Renal pelvis (tissue), 4 donors: Measurements from ENCODE around the gene IRF2BP2. TPM values are rescaled to one million over a fixed set of nuclear protein-coding genes. Genes with fewer than 3 reads are reported as not detected.

Experiments used
- DNase-seq: peaks from one replicate; pipeline ENCODE4 v3.0.0-alpha.2; 2013
- polyA plus RNA-seq, 3 donors: library from polyadenylated mRNA; unstranded; fragments of 120-200 nt; gene quantifications; one replicate each; pipeline ENCODE4 v1.2.1, GENCODE V29; 2013; ENCODE audit not compliant: insufficient read length in 3 of 3

Gene IRF2BP2
- polyA plus RNA-seq, 3 donors: 151 to 170 (median 167) TPM

DNA sequence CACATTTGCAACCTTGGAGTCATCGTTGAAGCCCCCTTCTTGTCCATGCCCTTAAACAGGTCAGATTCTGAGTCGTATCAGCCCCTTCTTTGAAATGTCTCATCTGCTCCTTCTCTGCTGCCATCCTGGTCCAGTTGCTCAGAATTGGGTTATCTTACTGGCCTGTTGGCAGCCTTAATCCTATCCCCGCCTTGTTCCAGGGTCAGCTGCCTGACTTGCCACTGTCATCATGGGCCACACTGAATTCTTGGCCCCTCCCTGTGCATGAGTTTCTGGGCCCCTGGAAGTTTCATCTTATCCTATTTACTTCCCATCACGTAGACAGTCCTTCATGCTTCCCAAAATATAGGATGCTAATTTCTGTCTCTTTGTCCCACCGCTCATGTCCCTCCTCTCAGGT is 23.7 kb downstream of the IRF2BP2 start:
- DNase-seq: no peak

DNA sequence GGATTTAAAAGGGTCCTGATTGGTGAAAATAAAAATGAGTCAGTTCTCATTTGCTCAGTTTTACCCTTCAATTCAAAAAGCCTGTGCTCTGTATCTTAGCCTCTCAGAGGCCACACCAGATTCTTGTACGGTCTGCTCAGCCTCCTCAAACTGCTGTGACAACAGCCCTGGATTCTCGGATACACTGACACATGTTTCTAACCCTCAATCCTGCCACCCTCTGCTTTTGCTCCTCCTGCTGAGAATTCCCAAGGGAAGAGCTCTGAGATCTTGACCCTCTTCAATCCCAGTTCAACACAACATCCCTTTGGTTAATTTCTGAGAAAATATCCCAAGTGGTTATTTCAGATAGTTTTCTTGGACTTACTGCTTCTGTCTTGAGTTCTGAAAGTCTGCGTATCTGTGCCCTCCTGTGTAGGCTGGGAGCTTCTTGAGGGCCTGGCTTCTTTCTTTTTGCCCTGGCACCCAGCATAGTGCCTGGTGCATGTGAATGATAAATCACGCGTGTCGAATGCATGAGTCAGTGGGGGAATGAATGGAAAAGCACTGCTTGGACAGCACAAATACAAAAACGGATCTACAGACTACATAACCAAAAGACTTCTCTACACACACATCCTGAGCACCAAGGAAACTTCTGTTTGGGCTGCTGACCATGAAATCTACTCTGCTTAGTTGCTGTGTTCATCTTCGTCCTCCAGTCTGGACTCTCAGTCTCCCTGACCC is 24.5 kb downstream of the IRF2BP2 start:
- DNase-seq: no peak

- no peak for DNase-seq
These were observed 25.1 kb downstream of the IRF2BP2 start for GRCh38 chr1:234584926-234585325.

DNA sequence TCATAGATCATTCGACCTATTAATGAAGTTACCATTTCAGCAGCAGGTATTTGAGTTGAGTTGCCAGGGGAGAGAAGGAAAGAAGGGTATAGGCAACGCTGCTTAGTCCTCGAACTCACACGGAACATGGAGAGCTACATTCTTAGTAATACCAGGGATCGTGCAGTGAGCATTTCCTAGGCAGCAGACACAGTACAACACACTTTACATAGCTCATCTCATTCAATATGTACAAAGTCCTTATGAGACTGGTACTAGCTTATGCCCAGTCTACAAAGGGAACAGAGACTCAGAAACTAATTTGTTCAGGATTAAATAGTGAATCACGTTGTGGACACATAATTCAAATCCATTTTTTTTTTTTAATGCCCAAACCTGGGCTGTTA is 25.6 kb downstream of the IRF2BP2 start:
- no peak for DNase-seq

GRCh38 chr1:234583755-234584419 is 26.1 kb downstream of the IRF2BP2 start:
- DNase-seq: no peak

DNA sequence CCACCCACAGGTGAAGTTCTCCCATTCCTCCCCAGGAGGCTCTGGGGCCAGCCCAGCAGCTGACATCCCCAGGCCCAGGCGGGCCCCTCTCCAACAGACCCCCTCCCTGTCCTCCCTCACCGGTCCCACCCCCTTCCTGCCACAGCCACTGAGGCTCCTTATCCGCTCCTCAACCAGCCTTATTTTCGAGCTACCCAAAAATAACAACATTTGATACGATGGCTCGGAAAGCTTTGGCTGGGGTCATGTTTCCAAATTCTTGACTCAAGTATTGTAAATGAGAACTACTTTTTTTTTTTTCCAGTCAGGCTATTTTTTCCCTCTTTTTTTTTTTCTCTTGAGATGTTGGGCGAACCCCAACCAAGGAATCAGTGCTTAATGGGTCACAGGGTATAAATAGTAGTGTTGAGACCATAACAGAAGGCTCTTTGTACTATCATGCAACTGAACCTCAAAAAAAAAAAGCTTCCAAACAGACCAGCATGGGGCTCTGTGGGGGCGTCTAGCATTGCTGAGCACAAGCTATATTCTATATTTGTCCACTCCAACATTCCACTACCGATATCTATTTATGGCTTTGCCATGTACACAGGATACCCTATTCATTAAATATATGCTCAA is 27.2 kb downstream of the IRF2BP2 start:
- no peak for DNase-seq

- no peak for DNase-seq
These were observed 27.8 kb downstream of the IRF2BP2 start for GRCh38 chr1:234582186-234582585.

DNA sequence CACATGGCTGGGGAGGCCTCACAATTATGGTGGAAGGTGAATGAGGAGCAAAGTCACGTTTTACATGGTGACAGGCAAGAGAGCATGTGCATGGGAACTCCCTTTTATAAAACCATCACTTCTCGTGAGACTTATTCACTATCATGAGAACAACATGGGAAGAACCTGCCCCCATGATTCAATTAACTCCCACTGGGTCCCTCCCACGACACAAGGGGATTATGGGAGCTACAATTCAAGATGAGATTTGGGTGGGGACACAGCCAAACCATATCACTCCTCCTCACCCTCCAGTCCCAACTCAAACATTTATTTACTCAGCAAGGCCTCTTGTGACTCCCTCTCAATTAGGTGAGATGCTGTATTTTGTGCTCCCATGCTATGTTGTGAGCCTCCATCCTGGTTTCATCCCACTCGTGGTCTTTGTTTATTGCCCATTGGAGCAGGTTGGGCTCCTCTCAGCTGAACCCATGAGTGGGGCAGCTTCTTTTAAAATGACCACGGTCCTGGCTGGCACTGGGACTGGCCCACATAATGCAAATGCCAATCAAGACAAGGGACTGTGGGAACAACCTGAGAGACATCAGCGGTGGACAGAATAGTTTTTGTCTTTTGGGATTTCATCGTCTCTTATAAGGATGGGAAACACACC is 28.8 kb downstream of the IRF2BP2 start:
- DNase-seq: no peak

DNA sequence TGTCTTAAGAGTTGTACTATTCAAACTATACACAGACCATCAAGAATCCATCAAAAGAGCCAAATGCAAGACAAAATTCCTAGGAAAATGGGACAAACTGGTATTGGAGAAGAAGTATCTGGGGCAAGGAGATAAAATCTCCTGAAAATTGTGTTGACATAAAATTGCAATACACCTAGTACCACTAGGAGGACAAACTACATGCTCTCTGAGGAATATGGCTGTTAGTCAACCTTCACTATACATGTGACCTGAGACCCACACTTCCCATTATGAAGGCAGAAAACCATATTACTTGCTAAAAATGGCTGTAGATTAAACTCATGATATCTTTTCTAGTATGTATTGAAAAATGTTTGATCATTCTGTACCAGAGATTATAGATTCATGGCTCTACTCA is 30.0 kb downstream of the IRF2BP2 start:
- no peak for DNase-seq

- DNase-seq: no peak
These were observed 31.2 kb downstream of the IRF2BP2 start for GRCh38 chr1:234578735-234579134.

GRCh38 chr1:234578087-234578486 is 31.9 kb downstream of the IRF2BP2 start:
- DNase-seq: no peak

- DNase-seq: no peak
These were observed 36.2 kb downstream of the IRF2BP2 start for GRCh38 chr1:234573711-234574299.

GRCh38 chr1:234572966-234573365 is 37.0 kb downstream of the IRF2BP2 start:
- no peak for DNase-seq

DNA sequence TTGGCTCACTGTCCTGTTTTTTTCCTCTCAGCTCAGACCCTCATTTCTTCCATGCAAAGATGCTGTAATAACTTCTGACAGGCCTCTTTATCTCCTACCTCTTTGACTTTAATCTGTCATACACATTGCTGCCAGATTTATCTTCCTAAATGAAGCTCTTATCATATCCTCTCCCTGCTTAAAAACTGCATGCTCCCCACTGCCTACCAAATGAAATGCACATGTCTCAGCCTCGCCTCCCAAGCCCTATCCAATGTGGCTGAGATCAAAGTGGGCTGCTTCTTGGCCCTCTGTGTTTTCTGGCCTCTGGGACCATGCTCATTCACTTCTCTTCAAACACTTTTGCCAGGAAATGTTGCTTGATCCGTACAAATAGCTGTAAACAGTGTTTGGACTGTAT is 38.3 kb downstream of the IRF2BP2 start:
- DNase-seq: no peak

DNA sequence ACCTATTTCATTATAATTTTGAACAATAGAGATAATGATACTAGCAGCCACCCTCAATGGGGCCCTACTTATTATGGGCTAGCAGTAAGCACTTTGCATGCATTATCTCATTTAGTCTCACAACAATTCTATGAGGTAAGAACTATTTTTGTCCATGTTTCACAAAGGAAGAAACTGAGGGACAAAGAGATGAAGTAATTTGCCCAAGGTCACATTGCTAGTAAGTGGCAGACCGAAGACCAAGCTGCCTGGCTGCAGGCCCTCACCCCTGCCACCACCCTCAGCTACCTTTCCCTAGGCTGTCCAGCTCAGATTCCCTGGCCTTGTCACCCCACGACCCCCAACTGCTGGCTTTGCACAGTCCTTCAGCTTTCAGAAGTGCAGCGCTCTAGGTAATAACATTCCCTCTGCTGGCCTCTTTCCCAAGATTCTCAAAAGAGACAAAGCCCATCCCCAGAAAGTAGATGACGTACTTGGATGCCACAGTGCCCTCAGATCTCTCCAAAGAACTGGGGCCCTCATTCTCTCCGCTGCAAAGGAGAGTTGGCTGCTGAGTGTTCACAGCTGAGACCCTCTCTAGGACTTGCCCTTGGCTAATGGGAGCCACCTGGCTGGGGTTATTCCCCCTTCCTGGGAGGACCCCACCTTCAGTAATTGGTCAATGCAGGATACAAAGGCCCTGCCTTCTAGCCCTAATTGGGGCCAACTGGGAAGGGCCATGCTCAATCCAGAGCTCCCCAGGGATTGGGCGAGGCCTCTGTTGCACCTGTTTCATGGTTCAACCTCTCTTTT is 39.5 kb downstream of the IRF2BP2 start:
- no peak for DNase-seq

DNA sequence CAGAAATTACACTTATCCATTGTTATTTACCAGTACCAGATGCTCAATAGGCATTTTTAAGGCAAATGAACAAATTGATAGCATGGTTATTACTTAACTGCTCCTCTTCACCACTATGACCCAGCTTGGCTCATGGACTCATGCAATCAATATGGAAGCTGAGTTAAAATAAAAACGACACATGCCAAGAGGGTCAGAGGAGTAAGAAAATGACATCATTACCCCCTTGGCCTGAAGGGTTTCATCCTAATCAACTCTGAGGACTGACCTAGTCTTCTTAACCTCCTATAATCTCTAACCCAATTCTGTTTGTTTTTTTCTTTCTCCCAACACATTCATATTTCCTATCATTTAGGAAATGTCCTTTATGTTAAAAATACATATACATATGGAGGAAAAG is 41.6 kb downstream of the IRF2BP2 start:
- no peak for DNase-seq

GRCh38 chr1:234565132-234565531 is 44.8 kb downstream of the IRF2BP2 start:
- DNase-seq: no peak

- DNase-seq: no peak
These were observed 45.6 kb downstream of the IRF2BP2 start for GRCh38 chr1:234564035-234565029.

- DNase-seq: no peak
These were observed 47.6 kb downstream of the IRF2BP2 start for GRCh38 chr1:234562334-234562733.

DNA sequence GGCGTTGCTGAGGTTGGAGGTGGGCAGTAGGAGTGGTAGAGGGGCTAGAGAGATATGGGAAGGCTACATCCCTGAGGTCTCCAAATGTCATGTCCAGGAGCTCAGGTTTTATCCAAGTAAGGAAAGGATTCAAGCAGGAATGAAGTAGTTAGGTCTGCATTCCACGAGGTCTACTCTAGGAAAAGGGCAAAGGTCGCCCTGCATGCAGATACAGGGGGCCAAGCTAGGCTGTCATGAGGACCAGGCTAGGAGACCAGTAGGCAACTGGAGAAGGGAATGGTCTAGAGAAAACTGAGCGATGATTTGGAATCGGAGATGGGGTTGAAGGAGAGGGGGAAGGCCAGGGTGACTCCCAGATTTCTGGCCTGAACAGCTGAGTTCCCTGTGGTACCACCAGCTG is 48.7 kb downstream of the IRF2BP2 start:
- no peak for DNase-seq
